ENCODE data around the gene STK33.

DNA sequence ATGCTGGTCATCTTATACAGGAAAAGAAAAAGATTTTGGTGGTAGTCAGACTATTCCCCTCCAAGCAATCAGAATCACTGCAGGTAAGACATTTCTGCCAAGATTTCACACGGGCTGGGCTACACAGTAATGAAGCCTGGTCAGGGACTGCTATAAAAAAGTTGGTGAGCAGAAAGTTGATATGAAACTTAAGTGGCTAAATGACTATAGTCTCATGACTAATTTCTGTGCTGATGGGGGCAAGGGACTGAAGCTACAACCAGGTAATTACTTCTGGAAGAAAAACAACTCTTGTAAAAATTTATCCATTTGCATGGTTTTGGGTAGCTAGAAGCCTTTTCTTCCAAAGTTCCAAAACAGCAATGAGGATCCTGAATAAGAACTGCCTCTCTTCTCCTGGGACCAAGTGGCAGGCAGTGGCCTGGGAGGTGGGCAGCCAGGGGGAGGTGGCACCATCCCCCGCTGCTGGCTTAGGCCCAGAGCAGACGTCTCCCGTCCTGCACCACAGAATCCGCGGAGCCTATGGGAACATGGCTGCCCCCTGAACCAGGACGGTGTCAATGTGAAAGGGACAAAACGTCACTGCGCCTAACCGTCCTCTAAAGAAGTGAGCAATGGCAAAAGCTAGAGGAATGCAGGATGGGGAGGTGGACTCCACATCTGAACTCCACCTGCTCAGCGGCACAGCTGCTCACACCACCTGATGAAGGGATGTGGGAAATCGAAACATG, 207.7 kb downstream of the STK33 start:
- TF ChIP-seq MTA1 (CRISPR knock-in tag; IDR thresholded peaks at IDR 0.05; ENCODE audit: borderline replicate concordance) (no peak), RAD21 (CRISPR knock-in tag; IDR thresholded peaks at IDR 0.05) (no peak), CTCF (CRISPR knock-in tag; IDR thresholded peaks at IDR 0.05) (no peak), CBX2 (IDR thresholded peaks at IDR 0.05; ENCODE audit: low read depth, low read length) (no peak), CBX2 (CRISPR knock-in tag; IDR thresholded peaks at IDR 0.05; ENCODE audit: low read depth) (no peak), ZNF549 (CRISPR knock-in tag; IDR thresholded peaks at IDR 0.05) (no peak), ZNF232 (CRISPR knock-in tag; IDR thresholded peaks at IDR 0.05; ENCODE audit: borderline replicate concordance) (no peak)
- TF ChIP-seq, protein P1, sequence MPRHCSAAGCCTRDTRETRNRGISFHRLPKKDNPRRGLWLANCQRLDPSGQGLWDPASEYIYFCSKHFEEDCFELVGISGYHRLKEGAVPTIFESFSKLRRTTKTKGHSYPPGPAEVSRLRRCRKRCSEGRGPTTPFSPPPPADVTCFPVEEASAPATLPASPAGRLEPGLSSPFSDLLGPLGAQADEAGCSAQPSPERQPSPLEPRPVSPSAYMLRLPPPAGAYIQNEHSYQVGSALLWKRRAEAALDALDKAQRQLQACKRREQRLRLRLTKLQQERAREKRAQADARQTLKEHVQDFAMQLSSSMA (CRISPR knock-in tag; IDR thresholded peaks at IDR 0.05) = no peak
- TF ChIP-seq, protein P2, sequence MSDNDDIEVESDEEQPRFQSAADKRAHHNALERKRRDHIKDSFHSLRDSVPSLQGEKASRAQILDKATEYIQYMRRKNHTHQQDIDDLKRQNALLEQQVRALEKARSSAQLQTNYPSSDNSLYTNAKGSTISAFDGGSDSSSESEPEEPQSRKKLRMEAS (IDR thresholded peaks at IDR 0.05) = no peak
